ENCODE results near the gene RASAL1. TPM values are rescaled to one million over a fixed set of nuclear protein-coding genes. Genes with fewer than 3 reads are reported as not detected.

RASAL1 gene
- total and polyA plus RNA-seq, 2 experiments from 2014 or later, result 2.7 to 8.2 TPM

DNA sequence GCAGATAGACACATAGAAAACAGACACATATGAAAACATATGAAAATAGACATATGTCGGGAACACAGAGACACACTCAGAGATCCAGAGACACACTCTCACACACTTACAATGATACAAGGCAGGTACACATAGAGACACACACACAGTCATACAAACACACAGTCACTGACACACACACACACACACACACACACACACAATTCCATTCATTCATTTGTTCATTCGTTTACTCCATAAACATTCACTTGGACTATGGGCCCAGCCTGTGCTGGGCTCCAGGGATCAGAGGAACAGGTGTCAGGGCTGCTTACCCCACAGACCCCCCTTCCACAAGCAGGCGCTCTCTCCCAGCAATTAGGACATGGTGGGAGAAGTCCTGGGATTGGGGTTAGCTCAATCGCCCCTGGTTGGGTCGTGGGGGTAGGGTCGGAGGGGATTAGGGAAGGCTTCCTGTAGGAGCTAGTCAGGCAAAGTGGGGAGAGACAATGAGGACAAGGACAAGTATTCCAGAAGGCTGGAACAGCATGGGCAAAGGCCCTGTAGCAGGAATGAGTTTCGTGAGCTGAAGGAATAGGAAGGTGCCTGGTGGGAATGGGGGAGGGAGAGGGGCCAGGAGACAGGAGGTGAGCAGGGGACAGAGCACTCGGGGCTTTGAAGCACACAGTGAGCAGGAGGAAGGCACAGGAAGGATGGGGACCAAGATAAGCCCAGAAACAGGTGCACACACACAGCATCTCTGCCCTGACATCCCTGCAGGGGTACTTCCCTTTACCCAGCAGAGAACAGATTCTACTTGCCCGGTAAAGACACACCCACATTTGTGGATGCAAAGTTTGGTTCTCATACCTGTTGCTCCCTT is 6.5 kb downstream of the RASAL1 start:
- Mint-ChIP-seq H3K9me3 (no peaks in the 10 kb centered on the region; the same call in 2 of the 3 replicates), H3K4me3 (no peak overlapping the region)

DNA sequence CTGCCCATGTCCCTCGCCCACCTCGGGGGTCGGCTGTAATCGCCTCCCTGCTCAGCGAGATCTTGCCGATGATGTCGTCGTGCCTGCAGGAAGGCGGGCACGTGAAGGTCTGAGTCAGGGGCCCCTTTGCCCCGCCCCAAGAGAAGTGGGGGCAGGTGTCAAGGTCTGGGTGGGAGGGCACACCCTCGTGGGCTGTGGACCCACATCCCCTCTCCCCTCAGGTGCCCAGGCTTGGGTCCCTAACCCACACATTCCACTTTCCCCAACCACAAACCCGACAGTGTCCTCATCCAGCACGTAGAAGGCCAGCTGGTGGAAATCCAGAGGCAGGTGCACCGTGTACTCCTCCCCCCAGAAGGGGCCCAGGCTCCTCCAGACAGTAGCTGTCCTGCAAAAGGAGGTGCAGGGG is 7.8 kb downstream of the RASAL1 start:
- peaks cover 2% of the 10 kb centered on the region; the same call in 2 of the 3 replicates for H3K9me3 Mint-ChIP-seq
- ATAC-seq (no peak), DNase-seq (ENCODE audit: low spot score) (no peak)
- H3K4me3 Mint-ChIP-seq, result no peak overlapping the region
- H3K27me3 Mint-ChIP-seq (ENCODE audit: insufficient read depth, low read depth, poor library complexity), result peaks cover 10% of the 10 kb centered on the region
- Histone ChIP-seq H3K9me2 (ENCODE audit: insufficient read depth) (no peaks in the 10 kb centered on the region), H3K36me3 (ENCODE audit: insufficient read depth) (no peaks in the 10 kb centered on the region), H3K4me2 (no peak overlapping the region), H3F3A (replicated peaks; ENCODE audit: low read depth) (no peaks in the 10 kb centered on the region), H2AFZ (no peak overlapping the region), H3K79me2 (replicated peaks; ENCODE audit: insufficient read depth) (no peaks in the 10 kb centered on the region), H3K27me3 (ENCODE audit: insufficient read depth) (no peaks in the 10 kb centered on the region), H3K4me1 (ENCODE audit: insufficient read depth) (no peaks in the 10 kb centered on the region), H3K27ac (ENCODE audit: low read depth) (no peak overlapping the region), H4K20me1 (replicated peaks; ENCODE audit: insufficient read depth) (peaks cover 3% of the 10 kb centered on the region; the same call in 1 of the 2 replicates), H3K4me3 (no peak overlapping the region)
- peaks cover 7% of the 10 kb centered on the region; the same call in 2 of the 3 replicates for H3K36me3 Mint-ChIP-seq (ENCODE audit: low read depth)
- H3K27ac Mint-ChIP-seq, result no peak overlapping the region
- H3K4me1 Mint-ChIP-seq, result peaks cover 4% of the 10 kb centered on the region; the same call in 2 of the 3 replicates
- no peak for TF ChIP-seq EZH2 (IDR thresholded peaks at IDR 0.05; ENCODE audit: low read depth, unreplicated experiment)
- no peak for TF ChIP-seq POLR2AphosphoS5 (IDR thresholded peaks at IDR 0.05; ENCODE audit: low read depth)
- TF ChIP-seq NANOG (IDR thresholded peaks at IDR 0.05; ENCODE audit: borderline replicate concordance), result no peak
- TF ChIP-seq, protein P1, sequence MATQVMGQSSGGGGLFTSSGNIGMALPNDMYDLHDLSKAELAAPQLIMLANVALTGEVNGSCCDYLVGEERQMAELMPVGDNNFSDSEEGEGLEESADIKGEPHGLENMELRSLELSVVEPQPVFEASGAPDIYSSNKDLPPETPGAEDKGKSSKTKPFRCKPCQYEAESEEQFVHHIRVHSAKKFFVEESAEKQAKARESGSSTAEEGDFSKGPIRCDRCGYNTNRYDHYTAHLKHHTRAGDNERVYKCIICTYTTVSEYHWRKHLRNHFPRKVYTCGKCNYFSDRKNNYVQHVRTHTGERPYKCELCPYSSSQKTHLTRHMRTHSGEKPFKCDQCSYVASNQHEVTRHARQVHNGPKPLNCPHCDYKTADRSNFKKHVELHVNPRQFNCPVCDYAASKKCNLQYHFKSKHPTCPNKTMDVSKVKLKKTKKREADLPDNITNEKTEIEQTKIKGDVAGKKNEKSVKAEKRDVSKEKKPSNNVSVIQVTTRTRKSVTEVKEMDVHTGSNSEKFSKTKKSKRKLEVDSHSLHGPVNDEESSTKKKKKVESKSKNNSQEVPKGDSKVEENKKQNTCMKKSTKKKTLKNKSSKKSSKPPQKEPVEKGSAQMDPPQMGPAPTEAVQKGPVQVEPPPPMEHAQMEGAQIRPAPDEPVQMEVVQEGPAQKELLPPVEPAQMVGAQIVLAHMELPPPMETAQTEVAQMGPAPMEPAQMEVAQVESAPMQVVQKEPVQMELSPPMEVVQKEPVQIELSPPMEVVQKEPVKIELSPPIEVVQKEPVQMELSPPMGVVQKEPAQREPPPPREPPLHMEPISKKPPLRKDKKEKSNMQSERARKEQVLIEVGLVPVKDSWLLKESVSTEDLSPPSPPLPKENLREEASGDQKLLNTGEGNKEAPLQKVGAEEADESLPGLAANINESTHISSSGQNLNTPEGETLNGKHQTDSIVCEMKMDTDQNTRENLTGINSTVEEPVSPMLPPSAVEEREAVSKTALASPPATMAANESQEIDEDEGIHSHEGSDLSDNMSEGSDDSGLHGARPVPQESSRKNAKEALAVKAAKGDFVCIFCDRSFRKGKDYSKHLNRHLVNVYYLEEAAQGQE (IDR thresholded peaks at IDR 0.05; ENCODE audit: unreplicated experiment), result no peak
- TF ChIP-seq, protein P2, sequence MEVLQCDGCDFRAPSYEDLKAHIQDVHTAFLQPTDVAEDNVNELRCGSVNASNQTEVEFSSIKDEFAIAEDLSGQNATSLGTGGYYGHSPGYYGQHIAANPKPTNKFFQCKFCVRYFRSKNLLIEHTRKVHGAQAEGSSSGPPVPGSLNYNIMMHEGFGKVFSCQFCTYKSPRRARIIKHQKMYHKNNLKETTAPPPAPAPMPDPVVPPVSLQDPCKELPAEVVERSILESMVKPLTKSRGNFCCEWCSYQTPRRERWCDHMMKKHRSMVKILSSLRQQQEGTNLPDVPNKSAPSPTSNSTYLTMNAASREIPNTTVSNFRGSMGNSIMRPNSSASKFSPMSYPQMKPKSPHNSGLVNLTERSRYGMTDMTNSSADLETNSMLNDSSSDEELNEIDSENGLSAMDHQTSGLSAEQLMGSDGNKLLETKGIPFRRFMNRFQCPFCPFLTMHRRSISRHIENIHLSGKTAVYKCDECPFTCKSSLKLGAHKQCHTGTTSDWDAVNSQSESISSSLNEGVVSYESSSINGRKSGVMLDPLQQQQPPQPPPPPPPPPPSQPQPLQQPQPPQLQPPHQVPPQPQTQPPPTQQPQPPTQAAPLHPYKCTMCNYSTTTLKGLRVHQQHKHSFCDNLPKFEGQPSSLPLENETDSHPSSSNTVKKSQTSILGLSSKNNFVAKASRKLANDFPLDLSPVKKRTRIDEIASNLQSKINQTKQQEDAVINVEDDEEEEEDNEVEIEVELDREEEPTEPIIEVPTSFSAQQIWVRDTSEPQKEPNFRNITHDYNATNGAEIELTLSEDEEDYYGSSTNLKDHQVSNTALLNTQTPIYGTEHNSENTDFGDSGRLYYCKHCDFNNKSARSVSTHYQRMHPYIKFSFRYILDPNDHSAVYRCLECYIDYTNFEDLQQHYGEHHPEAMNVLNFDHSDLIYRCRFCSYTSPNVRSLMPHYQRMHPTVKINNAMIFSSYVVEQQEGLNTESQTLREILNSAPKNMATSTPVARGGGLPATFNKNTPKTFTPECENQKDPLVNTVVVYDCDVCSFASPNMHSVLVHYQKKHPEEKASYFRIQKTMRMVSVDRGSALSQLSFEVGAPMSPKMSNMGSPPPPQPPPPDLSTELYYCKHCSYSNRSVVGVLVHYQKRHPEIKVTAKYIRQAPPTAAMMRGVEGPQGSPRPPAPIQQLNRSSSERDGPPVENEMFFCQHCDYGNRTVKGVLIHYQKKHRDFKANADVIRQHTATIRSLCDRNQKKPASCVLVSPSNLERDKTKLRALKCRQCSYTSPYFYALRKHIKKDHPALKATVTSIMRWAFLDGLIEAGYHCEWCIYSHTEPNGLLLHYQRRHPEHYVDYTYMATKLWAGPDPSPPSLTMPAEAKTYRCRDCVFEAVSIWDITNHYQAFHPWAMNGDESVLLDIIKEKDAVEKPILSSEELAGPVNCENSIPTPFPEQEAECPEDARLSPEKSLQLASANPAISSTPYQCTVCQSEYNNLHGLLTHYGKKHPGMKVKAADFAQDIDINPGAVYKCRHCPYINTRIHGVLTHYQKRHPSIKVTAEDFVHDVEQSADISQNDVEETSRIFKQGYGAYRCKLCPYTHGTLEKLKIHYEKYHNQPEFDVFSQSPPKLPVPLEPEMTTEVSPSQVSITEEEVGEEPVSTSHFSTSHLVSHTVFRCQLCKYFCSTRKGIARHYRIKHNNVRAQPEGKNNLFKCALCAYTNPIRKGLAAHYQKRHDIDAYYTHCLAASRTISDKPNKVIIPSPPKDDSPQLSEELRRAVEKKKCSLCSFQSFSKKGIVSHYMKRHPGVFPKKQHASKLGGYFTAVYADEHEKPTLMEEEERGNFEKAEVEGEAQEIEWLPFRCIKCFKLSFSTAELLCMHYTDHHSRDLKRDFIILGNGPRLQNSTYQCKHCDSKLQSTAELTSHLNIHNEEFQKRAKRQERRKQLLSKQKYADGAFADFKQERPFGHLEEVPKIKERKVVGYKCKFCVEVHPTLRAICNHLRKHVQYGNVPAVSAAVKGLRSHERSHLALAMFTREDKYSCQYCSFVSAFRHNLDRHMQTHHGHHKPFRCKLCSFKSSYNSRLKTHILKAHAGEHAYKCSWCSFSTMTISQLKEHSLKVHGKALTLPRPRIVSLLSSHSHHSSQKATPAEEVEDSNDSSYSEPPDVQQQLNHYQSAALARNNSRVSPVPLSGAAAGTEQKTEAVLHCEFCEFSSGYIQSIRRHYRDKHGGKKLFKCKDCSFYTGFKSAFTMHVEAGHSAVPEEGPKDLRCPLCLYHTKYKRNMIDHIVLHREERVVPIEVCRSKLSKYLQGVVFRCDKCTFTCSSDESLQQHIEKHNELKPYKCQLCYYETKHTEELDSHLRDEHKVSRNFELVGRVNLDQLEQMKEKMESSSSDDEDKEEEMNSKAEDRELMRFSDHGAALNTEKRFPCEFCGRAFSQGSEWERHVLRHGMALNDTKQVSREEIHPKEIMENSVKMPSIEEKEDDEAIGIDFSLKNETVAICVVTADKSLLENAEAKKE (CRISPR knock-in tag; IDR thresholded peaks at IDR 0.05), result no peak

More for the DNA sequence above, 6.5 kb downstream of the RASAL1 start:
- Mint-ChIP-seq H3K4me1 (peaks cover 4% of the 10 kb centered on the region; the same call in 2 of the 3 replicates), H3K36me3 (ENCODE audit: low read depth) (peaks cover 2% of the 10 kb centered on the region; the same call in 1 of the 3 replicates), H3K27me3 (ENCODE audit: insufficient read depth, low read depth, poor library complexity) (peaks cover 10% of the 10 kb centered on the region), H3K27ac (no peak overlapping the region)
- no peaks in the 10 kb centered on the region for H3K36me3 ChIP-seq (ENCODE audit: insufficient read depth)
- H3K9me2 ChIP-seq (ENCODE audit: insufficient read depth), result no peaks in the 10 kb centered on the region
- ATAC-seq (peak; percentile 18; the same call in 2 of the 3 replicates), DNase-seq (ENCODE audit: low spot score) (no peak)
- no peak overlapping the region for H2AFZ ChIP-seq
- H3K27ac ChIP-seq (ENCODE audit: low read depth), result no peak overlapping the region
- H3K4me3 ChIP-seq, result no peak overlapping the region
- TF ChIP-seq, protein P3, sequence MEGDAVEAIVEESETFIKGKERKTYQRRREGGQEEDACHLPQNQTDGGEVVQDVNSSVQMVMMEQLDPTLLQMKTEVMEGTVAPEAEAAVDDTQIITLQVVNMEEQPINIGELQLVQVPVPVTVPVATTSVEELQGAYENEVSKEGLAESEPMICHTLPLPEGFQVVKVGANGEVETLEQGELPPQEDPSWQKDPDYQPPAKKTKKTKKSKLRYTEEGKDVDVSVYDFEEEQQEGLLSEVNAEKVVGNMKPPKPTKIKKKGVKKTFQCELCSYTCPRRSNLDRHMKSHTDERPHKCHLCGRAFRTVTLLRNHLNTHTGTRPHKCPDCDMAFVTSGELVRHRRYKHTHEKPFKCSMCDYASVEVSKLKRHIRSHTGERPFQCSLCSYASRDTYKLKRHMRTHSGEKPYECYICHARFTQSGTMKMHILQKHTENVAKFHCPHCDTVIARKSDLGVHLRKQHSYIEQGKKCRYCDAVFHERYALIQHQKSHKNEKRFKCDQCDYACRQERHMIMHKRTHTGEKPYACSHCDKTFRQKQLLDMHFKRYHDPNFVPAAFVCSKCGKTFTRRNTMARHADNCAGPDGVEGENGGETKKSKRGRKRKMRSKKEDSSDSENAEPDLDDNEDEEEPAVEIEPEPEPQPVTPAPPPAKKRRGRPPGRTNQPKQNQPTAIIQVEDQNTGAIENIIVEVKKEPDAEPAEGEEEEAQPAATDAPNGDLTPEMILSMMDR (conservative IDR thresholded peaks at IDR 0.05; ENCODE audit: low read depth in 2 of 2), result peak; percentile 8 to 51; a peak in 2 of 4 replicates
- no peak for TF ChIP-seq EZH2phosphoT487 (IDR thresholded peaks at IDR 0.05; ENCODE audit: unreplicated experiment)
- no peaks in the 10 kb centered on the region for H3K4me1 ChIP-seq (ENCODE audit: insufficient read depth)
- no peaks in the 10 kb centered on the region for H3K27me3 ChIP-seq (ENCODE audit: insufficient read depth)
- no peaks in the 10 kb centered on the region for H3K79me2 ChIP-seq (replicated peaks; ENCODE audit: insufficient read depth)
- no peaks in the 10 kb centered on the region for H3F3A ChIP-seq (replicated peaks; ENCODE audit: low read depth)
- peaks cover 3% of the 10 kb centered on the region; the same call in 1 of the 2 replicates for H4K20me1 ChIP-seq (replicated peaks; ENCODE audit: insufficient read depth)
- H3K4me2 ChIP-seq, result no peak overlapping the region

Measured in GM23338 (cell line).